Measurements from ENCODE around the gene LRRC56.

DNA sequence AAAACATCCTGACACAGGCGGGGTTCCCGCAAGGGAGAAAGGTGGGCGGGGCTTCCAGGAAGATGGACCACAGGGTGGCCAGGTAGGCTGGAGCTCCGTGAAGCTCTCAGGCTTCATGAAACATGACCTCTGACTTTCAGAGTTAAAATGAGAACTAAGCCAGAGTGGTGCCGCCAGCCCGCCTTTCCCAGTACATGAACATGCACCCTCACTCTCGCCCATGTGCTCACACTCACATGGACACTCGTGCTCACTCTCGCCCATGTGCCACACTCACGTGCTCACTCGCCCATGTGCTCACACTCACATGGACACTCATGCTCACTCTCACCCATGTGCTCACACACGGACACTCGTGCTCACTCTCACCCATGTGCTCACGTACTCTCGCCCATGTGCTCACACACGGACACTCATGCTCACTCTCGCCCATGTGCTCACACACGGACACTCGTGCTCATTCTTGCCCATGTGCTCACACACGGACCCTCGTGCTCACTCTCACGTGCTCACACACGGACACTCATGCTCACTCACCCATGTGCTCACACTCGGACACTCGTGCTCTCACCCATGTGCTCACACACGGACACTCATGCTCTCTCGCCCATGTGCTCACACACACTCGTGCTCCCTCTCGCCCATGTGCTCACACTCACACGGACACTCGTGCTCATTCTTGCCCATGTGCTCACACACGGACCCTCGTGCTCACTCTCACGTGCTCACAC lies 40.3 kb upstream of the LRRC56 start:
- TF ChIP-seq, protein P1, sequence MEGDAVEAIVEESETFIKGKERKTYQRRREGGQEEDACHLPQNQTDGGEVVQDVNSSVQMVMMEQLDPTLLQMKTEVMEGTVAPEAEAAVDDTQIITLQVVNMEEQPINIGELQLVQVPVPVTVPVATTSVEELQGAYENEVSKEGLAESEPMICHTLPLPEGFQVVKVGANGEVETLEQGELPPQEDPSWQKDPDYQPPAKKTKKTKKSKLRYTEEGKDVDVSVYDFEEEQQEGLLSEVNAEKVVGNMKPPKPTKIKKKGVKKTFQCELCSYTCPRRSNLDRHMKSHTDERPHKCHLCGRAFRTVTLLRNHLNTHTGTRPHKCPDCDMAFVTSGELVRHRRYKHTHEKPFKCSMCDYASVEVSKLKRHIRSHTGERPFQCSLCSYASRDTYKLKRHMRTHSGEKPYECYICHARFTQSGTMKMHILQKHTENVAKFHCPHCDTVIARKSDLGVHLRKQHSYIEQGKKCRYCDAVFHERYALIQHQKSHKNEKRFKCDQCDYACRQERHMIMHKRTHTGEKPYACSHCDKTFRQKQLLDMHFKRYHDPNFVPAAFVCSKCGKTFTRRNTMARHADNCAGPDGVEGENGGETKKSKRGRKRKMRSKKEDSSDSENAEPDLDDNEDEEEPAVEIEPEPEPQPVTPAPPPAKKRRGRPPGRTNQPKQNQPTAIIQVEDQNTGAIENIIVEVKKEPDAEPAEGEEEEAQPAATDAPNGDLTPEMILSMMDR (CRISPR knock-in tag; IDR thresholded peaks at IDR 0.05): no peak
- no peak for TF ChIP-seq HDAC6 (IDR thresholded peaks at IDR 0.05; ENCODE audit: low read depth, low read length)
- no peak for TF ChIP-seq MTA1 (CRISPR knock-in tag; IDR thresholded peaks at IDR 0.05; ENCODE audit: borderline replicate concordance)
- no peak for TF ChIP-seq NPAS2 (CRISPR knock-in tag; IDR thresholded peaks at IDR 0.05; ENCODE audit: borderline replicate concordance)
- no peak for TF ChIP-seq KDM4B (CRISPR knock-in tag; IDR thresholded peaks at IDR 0.05)
- TF ChIP-seq CHD2 (IDR thresholded peaks at IDR 0.05; ENCODE audit: low read depth, low read length): no peak
- TF ChIP-seq, protein P2, sequence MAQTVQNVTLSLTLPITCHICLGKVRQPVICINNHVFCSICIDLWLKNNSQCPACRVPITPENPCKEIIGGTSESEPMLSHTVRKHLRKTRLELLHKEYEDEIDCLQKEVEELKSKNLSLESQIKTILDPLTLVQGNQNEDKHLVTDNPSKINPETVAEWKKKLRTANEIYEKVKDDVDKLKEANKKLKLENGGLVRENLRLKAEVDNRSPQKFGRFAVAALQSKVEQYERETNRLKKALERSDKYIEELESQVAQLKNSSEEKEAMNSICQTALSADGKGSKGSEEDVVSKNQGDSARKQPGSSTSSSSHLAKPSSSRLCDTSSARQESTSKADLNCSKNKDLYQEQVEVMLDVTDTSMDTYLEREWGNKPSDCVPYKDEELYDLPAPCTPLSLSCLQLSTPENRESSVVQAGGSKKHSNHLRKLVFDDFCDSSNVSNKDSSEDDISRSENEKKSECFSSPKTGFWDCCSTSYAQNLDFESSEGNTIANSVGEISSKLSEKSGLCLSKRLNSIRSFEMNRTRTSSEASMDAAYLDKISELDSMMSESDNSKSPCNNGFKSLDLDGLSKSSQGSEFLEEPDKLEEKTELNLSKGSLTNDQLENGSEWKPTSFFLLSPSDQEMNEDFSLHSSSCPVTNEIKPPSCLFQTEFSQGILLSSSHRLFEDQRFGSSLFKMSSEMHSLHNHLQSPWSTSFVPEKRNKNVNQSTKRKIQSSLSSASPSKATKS (CRISPR knock-in tag; IDR thresholded peaks at IDR 0.05): no peak
- TF ChIP-seq BRD4 (CRISPR knock-in tag; IDR thresholded peaks at IDR 0.05): no peak
- TF ChIP-seq FOXO1 (CRISPR knock-in tag; IDR thresholded peaks at IDR 0.05): no peak
- no peak for TF ChIP-seq ZNF652 (CRISPR knock-in tag; IDR thresholded peaks at IDR 0.05; ENCODE audit: borderline replicate concordance, low read depth)
- TF ChIP-seq, protein P3, sequence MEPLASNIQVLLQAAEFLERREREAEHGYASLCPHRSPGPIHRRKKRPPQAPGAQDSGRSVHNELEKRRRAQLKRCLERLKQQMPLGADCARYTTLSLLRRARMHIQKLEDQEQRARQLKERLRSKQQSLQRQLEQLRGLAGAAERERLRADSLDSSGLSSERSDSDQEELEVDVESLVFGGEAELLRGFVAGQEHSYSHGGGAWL (CRISPR knock-in tag; IDR thresholded peaks at IDR 0.05): no peak
- no peak for TF ChIP-seq EZH2 (conservative IDR thresholded peaks at IDR 0.05; ENCODE audit: low read depth, low read length)
- TF ChIP-seq, protein P4, sequence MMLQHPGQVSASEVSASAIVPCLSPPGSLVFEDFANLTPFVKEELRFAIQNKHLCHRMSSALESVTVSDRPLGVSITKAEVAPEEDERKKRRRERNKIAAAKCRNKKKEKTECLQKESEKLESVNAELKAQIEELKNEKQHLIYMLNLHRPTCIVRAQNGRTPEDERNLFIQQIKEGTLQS (CRISPR knock-in tag; IDR thresholded peaks at IDR 0.05): no peak
- TF ChIP-seq IKZF1 (IDR thresholded peaks at IDR 0.05): no peak
